ENCODE data around the gene BMP8A.

BMP8A gene

GRCh38 chr1:39483276-39483675 is 8.2 kb upstream of the BMP8A start:
- H3K9me3 ChIP-seq (ENCODE audit: insufficient read depth, low read length): no peaks in the 10 kb centered on the region
- H4K20me1 ChIP-seq (ENCODE audit: insufficient read depth, low read length): no peaks in the 10 kb centered on the region
- H3K36me3 ChIP-seq (replicated peaks; ENCODE audit: low read depth, low read length): peaks cover 3% of the 10 kb centered on the region
- no peaks in the 10 kb centered on the region for H3K4me1 ChIP-seq (ENCODE audit: low read length)
- no peaks in the 10 kb centered on the region for H3K79me2 ChIP-seq (ENCODE audit: low read length)
- H3K9ac ChIP-seq (ENCODE audit: low read length): no peak overlapping the region
- no peaks in the 10 kb centered on the region for H3K27me3 ChIP-seq (ENCODE audit: low read depth, low read length)
- no peak for TF ChIP-seq EZH2phosphoT487 (IDR thresholded peaks at IDR 0.05; ENCODE audit: low read depth)
- H3K4me2 ChIP-seq (ENCODE audit: low read length): no peak overlapping the region
- no peak overlapping the region for H2AFZ ChIP-seq (ENCODE audit: low read depth, low read length)
- H3K27ac ChIP-seq (ENCODE audit: low read length): no peak overlapping the region
- H3K4me3 ChIP-seq (ENCODE audit: low read length): no peak overlapping the region

- Histone ChIP-seq H3K27me3 (ENCODE audit: low read depth, low read length) (no peaks in the 10 kb centered on the region), H3K36me3 (replicated peaks; ENCODE audit: low read depth, low read length) (peaks cover 3% of the 10 kb centered on the region), H3K9ac (ENCODE audit: low read length) (no peak overlapping the region), H2AFZ (ENCODE audit: low read depth, low read length) (no peak overlapping the region), H3K9me3 (ENCODE audit: insufficient read depth, low read length) (no peaks in the 10 kb centered on the region), H4K20me1 (ENCODE audit: insufficient read depth, low read length) (no peaks in the 10 kb centered on the region), H3K4me2 (ENCODE audit: low read length) (no peak overlapping the region), H3K79me2 (ENCODE audit: low read length) (no peaks in the 10 kb centered on the region), H3K27ac (ENCODE audit: low read length) (no peak overlapping the region), H3K4me3 (ENCODE audit: low read length) (no peak overlapping the region), H3K4me1 (ENCODE audit: low read length) (no peaks in the 10 kb centered on the region)
- TF ChIP-seq CTCF (IDR thresholded peaks at IDR 0.05; ENCODE audit: low read depth, low read length) (no peak), EZH2phosphoT487 (IDR thresholded peaks at IDR 0.05; ENCODE audit: low read depth) (no peak)
Measured at GRCh38 chr1:39484564-39484963, 6.9 kb upstream of the BMP8A start.

GRCh38 chr1:39485046-39485803 is 6.2 kb upstream of the BMP8A start:
- Histone ChIP-seq H4K20me1 (ENCODE audit: insufficient read depth, low read length) (no peaks in the 10 kb centered on the region), H3K4me2 (ENCODE audit: low read length) (no peak overlapping the region), H3K36me3 (replicated peaks; ENCODE audit: low read depth, low read length) (no peaks in the 10 kb centered on the region), H3K4me1 (ENCODE audit: low read length) (no peaks in the 10 kb centered on the region), H3K9ac (ENCODE audit: low read length) (no peak overlapping the region), H3K9me3 (ENCODE audit: insufficient read depth, low read length) (no peaks in the 10 kb centered on the region), H2AFZ (ENCODE audit: low read depth, low read length) (no peak overlapping the region), H3K27me3 (ENCODE audit: low read depth, low read length) (no peaks in the 10 kb centered on the region), H3K27ac (ENCODE audit: low read length) (no peak overlapping the region), H3K79me2 (ENCODE audit: low read length) (no peaks in the 10 kb centered on the region), H3K4me3 (ENCODE audit: low read length) (no peak overlapping the region)
- TF ChIP-seq EZH2phosphoT487 (IDR thresholded peaks at IDR 0.05; ENCODE audit: low read depth): no peak
- no peak for TF ChIP-seq CTCF (IDR thresholded peaks at IDR 0.05; ENCODE audit: low read depth, low read length)

- no peak overlapping the region for H3K4me3 ChIP-seq (ENCODE audit: low read length)
- TF ChIP-seq EZH2phosphoT487 (IDR thresholded peaks at IDR 0.05; ENCODE audit: low read depth) (no peak), CTCF (IDR thresholded peaks at IDR 0.05; ENCODE audit: low read depth, low read length) (no peak)
- H3K9ac ChIP-seq (ENCODE audit: low read length): no peak overlapping the region
- no peaks in the 10 kb centered on the region for H3K4me1 ChIP-seq (ENCODE audit: low read length)
- no peaks in the 10 kb centered on the region for H3K27me3 ChIP-seq (ENCODE audit: low read depth, low read length)
- H3K79me2 ChIP-seq (ENCODE audit: low read length): no peaks in the 10 kb centered on the region
- no peaks in the 10 kb centered on the region for H4K20me1 ChIP-seq (ENCODE audit: insufficient read depth, low read length)
- H2AFZ ChIP-seq (ENCODE audit: low read depth, low read length): no peak overlapping the region
- H3K36me3 ChIP-seq (replicated peaks; ENCODE audit: low read depth, low read length): no peaks in the 10 kb centered on the region
- H3K9me3 ChIP-seq (ENCODE audit: insufficient read depth, low read length): no peaks in the 10 kb centered on the region
- no peak overlapping the region for H3K4me2 ChIP-seq (ENCODE audit: low read length)
- H3K27ac ChIP-seq (ENCODE audit: low read length): no peak overlapping the region
Measured at GRCh38 chr1:39488012-39488545, 3.4 kb upstream of the BMP8A start.

All from OCI-LY3 (cell line).